ENCODE results near the gene EPHX1.

Gene EPHX1

DNA sequence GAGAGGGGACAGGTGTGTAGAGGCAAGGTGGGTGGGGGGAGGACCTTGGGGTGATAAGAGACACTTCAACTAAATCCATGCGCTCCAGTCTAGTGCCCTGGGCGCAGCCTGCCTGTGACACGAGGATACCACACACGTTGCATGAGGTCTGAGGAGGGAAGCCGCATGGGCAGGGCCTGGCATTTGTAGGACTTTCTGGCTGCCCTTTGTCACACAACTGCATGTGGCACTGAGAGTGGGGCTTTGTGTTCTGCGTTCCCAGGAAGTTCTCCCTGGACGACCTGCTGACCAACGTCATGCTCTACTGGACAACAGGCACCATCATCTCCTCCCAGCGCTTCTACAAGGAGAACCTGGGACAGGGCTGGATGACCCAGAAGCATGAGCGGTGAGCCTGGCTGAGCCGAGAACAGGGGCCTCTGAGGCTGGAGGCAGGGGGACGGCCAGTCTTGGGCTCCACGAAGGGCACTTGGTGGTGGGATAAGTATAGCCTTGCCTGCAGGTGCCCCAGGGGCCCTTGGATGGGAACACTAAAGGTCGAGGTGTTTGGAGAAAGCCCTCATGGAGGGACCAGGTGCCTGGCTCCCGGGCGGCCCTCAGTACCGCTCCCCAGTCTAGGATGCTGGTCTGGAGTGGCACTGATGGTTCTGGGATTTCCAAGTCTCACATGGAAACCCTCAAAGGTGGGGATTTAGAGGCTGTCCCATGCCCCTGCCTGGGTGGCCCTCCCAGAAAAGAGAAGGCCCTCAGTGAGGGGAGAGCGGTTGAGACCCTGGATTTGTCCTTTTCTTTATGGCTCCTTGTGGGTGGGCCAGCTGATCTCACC lies 34.5 kb downstream of the EPHX1 start:
- no peak for DNase-seq

DNA sequence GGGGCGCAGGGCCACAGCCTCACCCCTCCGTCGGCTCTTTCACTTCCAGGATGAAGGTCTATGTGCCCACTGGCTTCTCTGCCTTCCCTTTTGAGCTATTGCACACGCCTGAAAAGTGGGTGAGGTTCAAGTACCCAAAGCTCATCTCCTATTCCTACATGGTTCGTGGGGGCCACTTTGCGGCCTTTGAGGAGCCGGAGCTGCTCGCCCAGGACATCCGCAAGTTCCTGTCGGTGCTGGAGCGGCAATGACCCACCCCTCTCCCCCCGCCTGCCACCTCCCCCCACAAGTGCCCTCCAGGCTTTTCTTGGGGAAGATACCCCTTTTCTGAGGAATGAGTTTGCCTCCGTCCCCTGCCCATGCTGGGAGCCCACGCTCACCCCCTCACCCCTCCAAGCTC lies 35.2 kb downstream of the EPHX1 start:
- DNase-seq = no peak

GRCh38 chr1:225845571-225846259 lies 35.8 kb downstream of the EPHX1 start:
- no peak for DNase-seq

DNA sequence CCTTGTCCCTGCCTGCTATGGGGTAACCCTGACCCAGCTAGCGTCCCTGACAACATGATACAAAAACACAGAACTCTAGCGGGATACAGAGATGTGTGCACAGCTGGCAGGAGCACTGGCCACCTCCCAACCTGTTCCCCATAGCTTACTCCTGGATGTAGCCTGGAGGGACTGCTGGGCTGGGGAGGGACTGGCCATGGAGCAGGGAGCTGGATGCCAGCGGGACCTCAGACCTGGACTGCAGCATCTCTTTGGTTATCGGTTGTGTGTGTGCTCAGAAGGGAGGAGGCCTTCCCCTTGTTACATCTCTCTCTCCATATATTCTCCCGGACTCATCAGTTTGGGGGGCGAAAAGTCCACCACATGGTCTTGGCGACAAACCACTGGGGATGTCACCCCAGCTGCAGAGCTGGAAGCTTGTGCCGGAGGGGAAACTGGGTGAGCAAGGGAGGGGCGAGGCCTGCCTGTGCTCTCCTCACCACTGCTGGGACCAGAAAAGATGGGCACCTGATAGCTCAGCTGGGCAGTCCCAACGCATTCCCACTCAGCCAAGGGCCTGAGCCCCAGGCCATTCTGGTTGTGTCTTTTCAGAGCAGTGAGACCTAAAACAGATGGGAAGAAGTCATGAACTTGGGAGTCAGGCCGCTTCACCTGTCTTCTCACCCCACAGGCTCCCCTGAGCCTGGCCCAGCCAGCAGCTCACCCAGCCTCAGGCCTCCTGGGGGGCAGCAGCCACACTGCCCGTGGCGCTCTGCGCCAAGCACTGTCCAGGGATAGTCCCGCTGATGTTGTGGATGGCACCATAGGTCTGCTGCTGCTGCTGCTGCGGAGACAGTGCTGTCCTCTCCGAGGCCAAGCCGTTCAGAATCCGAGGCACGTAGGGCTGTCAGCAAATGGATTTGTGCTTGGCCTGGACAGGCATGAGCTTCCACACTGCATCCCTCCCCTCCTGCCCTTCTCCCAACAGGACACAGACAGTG lies 36.7 kb downstream of the EPHX1 start:
- no peak for DNase-seq

GRCh38 chr1:225847610-225848009 lies 37.7 kb downstream of the EPHX1 start:
- DNase-seq = no peak

DNA sequence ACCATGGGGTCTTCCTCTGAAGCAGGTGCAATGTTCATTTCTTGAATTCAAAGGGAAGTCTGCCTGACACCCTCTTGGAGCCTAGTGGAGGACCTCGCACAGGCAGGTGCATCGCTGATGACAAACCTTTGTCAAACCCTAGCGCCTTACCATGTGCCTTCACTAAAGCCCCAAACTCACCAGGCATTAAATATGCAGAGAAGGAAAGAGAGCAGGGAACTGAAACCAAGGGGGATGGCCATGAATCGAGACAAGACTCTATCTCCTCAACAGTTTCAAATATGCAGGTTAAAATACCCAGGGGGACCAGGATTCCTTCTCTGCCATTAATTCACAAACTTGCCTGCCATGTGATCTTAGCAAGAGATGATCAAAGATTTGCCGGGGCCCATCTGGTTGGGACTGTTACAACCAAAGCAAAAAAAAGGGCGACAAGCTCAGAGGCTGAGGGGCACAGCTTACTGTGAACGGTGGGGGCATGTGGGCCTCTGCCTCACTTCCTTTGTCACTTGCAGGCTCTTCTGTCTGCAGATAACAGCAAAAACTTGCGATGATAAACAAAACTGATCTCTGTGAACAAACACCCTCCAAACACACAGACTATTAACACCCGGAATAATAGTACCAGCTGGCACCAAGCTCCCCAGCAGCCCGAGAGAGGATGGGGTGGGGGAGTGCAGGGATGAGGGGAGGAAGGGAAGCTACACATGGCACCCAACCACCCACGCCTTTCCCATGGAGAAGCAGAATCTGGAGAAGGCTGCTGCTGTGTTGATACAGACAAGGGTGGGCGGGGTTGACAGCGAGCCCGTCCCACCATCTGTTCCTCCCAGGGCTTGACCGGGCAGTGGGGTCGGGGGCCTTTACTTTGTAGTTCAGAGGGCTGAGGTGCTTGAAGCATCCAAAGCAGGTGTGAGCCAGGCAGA lies 38.4 kb downstream of the EPHX1 start:
- no peak for DNase-seq

DNA sequence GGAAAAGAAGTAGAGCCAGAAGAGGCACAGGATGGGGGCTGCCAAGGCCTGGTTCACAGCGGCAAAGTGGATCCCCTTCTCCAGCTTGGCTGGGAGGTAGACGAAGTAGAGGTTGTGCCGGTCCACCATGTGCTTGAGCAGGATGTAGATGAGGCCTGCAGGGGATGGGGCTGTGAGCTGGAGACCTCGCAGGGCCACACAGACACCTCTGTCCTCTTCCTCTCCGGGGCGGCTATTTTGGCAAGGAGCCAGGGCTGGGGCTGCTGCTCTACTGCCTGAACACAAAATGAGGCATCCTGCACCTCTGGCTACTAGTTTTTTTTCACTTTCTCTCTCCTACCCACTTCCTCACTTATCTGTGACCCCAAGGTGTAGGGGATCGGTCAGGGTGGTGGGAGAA lies 40.0 kb downstream of the EPHX1 start:
- DNase-seq = no peak

DNA sequence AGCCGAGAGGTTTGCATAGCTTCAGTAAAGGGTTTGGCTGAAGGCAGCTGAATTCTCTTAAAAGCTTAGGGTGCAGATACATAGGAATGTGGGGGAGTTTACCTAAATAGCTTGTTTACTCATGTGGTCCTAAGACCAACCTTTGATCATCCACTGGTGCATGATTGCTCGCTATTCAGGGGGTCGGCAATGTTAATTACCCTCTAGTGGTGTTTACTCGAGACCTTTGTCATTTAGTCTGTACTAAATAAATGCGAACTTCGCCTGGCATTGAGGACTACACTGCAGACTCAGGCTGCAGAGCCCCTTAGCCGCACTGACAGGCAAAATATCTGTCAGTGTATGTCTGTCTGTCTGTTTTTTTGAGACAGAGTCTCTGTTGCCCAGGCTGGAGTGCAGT lies 40.4 kb downstream of the EPHX1 start:
- no peak for DNase-seq

DNA sequence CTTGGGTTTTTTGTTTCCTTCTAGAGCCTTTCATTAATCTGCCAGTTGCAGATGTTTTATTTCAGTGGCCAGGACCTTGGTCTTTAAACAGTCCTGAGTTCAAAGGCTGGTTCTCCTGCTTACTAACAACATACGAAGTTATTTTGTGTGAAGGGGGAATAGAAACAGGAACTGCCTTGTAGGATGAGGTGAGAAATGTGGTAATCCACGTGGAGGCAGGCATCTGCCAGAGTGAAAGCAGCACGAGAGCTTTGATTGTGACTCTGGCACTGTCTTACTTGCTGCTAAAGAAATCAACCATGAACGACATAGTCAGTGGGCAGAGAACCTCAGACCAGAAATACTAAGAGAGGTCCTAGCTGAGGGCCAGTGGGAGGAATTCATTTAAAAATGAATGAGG lies 41.9 kb downstream of the EPHX1 start:
- DNase-seq = no peak

- DNase-seq = no peak
Observed at GRCh38 chr1:225852413-225853124, 42.6 kb downstream of the EPHX1 start.

DNA sequence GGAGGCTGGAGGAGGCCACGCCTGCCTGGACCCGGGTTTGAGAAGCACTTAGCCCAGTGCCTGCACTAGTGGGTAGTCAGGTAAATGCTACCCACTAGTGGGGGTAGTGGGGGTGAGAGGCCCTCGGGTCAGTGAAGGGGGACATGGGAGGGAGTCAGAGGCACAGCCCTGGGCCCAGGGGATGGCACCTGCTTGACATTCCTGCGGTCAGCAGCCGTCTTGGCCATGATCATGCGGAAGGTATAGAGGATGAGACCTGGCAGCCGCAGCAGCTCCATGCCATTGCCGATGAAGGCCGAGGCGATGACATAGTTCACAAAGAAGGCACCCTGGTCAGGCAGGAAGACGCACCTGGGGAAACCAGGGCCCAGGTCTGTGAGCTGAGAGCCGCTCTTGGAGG lies 43.5 kb downstream of the EPHX1 start:
- DNase-seq = no peak

GRCh38 chr1:225855503-225856300 lies 45.8 kb downstream of the EPHX1 start:
- no peak for DNase-seq

- no peak for DNase-seq
Observed at GRCh38 chr1:225857256-225857655, 47.3 kb downstream of the EPHX1 start.

- DNase-seq = no peak
Observed at GRCh38 chr1:225859151-225859550, 49.2 kb downstream of the EPHX1 start.

- DNase-seq = no peak
Observed at GRCh38 chr1:225860107-225860506, 50.2 kb downstream of the EPHX1 start.

GRCh38 chr1:225860876-225861441 lies 51.0 kb downstream of the EPHX1 start:
- no peak for DNase-seq

DNA sequence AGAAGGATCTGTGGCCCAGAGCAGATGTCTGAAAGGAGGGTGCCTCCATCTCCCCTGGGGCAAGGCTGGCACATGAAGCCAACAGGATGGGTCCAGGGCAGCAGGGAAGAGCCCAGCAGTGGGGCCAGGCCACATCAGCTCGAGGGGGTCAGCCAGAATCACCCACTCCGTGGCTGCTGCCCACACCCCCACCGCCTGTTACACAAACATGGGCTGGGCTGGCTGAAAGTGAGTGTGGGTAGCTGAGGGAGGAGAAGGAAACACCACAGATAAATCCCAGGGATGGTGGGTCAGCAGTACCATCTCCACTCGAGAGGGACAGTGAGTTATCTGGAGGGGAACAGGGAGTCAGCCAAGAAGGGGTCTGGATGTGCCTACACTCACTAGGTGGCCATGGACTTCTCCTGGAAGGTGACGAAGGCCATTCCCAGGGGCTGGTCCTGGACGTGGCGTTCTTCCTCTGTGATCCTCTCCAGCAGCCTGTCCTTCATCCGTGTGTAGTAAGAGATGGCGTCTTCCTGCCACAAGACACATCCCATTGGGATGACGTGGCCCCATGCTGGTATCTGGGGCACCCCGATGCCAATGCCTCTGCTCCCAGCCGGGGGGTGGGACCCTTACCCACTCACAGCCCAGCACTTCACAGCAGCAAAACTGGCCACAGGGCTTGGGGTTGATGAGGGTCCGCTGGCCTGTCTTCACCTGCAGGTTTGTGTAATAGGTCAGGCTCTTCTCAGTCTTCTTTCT lies 52.1 kb downstream of the EPHX1 start:
- DNase-seq = no peak

DNA sequence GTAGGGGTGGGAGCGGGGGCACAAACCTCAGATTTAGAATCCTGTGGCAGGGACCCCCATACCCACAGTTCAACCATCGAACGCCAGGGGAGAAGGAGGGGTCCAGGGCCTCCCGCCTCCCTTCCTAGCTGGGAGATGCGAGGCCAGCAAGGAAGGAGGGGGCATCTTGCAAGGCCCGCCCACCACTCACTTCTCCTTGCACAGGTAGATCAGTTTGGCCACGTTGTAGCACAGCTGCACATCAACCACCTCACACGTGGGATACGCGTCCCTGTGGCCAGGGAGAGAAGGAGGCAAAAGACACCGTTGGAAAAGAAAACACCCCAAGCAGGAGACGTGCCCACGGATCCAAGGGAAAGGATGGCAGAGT lies 52.6 kb downstream of the EPHX1 start:
- DNase-seq = no peak

- DNase-seq = no peak
Observed at GRCh38 chr1:225863167-225863566, 53.2 kb downstream of the EPHX1 start.

DNA sequence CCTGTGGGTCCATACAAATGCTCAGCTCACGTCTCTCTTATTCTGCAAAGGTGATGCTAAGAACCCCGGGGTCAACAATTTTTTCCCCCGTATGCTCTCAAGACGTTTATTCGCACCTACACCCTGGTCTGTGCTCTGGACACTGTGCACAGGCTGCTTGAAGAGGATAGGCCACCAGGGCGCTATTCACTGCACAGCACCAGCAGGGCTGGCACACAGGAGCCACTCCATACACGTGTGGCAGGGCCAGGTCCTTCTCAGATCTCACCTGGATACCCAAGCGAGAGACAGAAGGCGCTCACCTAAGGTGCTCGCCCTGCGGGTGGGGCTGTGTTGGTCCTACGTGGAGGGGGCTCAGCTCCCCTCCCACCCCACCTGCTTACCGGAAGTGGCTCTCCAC lies 55.6 kb downstream of the EPHX1 start:
- no peak for DNase-seq
